T-helper 17 cell (primary cell): Measurements from ENCODE around the gene THSD7B. TPM values are rescaled to one million over a fixed set of nuclear protein-coding genes. Genes with fewer than 3 reads are reported as not detected.

Source experiments
- ATAC-seq: fragments of 150-1000 bp; cut with Tn5 transposase; 2 replicates; pipeline ENCODE4 v1.10.0; 2021; ENCODE audit warnings: mild to moderate bottlenecking, moderate library complexity
- DNase-seq, 3 donors: peaks; one replicate each; pipeline versions ENCODE4 v3.0.0 to v3.0.0-alpha.2; 2020 to 2021
- H3K9me3 ChIP-seq: one replicate; pipeline ENCODE4 v1.7.0; 2013; ENCODE audit warnings: low read length, mild to moderate bottlenecking; ENCODE audit not compliant: control insufficient read depth, poor library complexity, severe bottlenecking
- H3K27ac Mint-ChIP-seq: one replicate; pipeline ENCODE4 v1.8.0; 2022; ENCODE audit warnings: mild to moderate bottlenecking, moderate library complexity, mixed read lengths
- H3K27me3 Mint-ChIP-seq: one replicate; pipeline ENCODE4 v1.8.0; 2022; ENCODE audit warnings: mixed read lengths
- H3K36me3 Mint-ChIP-seq: one replicate; pipeline ENCODE4 v1.8.0; 2022; ENCODE audit warnings: low read depth, mixed read lengths
- H3K4me1 Mint-ChIP-seq: one replicate; pipeline ENCODE4 v1.8.0; 2022; ENCODE audit warnings: mild to moderate bottlenecking, mixed read lengths
- H3K4me3 Mint-ChIP-seq: one replicate; pipeline ENCODE4 v1.8.0; 2022; ENCODE audit warnings: mild to moderate bottlenecking, moderate library complexity, mixed read lengths
- total RNA-seq, 4 donors: library from RNA in 2 of 4; stranded (reverse) in 2 of 4; gene quantifications; one replicate each; pipeline ENCODE4 v1.2.3 and lab custom pipeline; 2022 to 2026

THSD7B gene
- total RNA-seq, 2 donors from 2014 or later: not detected

GRCh38 chr2:136990316-136990715, 225.0 kb downstream of the THSD7B start:
- ATAC-seq (no peak), DNase-seq (no peak)
- no peaks in the 10 kb centered on the region for H3K9me3 ChIP-seq
- Mint-ChIP-seq H3K27me3 (peaks cover 6% of the 10 kb centered on the region), H3K4me3 (no peak overlapping the region), H3K4me1 (no peaks in the 10 kb centered on the region), H3K36me3 (no peaks in the 10 kb centered on the region), H3K27ac (no peak overlapping the region)

GRCh38 chr2:136994793-136995192, 229.4 kb downstream of the THSD7B start:
- peaks cover 6% of the 10 kb centered on the region for H3K27me3 Mint-ChIP-seq
- H3K9me3 ChIP-seq: no peaks in the 10 kb centered on the region
- H3K36me3 Mint-ChIP-seq: no peaks in the 10 kb centered on the region
- no peak overlapping the region for H3K4me3 Mint-ChIP-seq
- no peaks in the 10 kb centered on the region for H3K4me1 Mint-ChIP-seq
- ATAC-seq (no peak), DNase-seq (no peak)
- H3K27ac Mint-ChIP-seq: no peak overlapping the region

GRCh38 chr2:136997557-136997956, 232.2 kb downstream of the THSD7B start:
- H3K27me3 Mint-ChIP-seq: no peaks in the 10 kb centered on the region
- no peak overlapping the region for H3K27ac Mint-ChIP-seq
- H3K4me3 Mint-ChIP-seq: no peak overlapping the region
- DNase-seq (no peak), ATAC-seq (no peak)
- no peaks in the 10 kb centered on the region for H3K9me3 ChIP-seq
- no peaks in the 10 kb centered on the region for H3K36me3 Mint-ChIP-seq
- no peaks in the 10 kb centered on the region for H3K4me1 Mint-ChIP-seq

GRCh38 chr2:137000811-137001210, 235.5 kb downstream of the THSD7B start:
- no peaks in the 10 kb centered on the region for H3K27me3 Mint-ChIP-seq
- no peak for DNase-seq
- H3K27ac Mint-ChIP-seq: no peak overlapping the region
- no peaks in the 10 kb centered on the region for H3K9me3 ChIP-seq
- H3K4me3 Mint-ChIP-seq: no peak overlapping the region
- no peaks in the 10 kb centered on the region for H3K36me3 Mint-ChIP-seq
- no peaks in the 10 kb centered on the region for H3K4me1 Mint-ChIP-seq
- ATAC-seq: no peak

- no peaks in the 10 kb centered on the region for H3K9me3 ChIP-seq
- H3K4me3 Mint-ChIP-seq: no peak overlapping the region
- ATAC-seq (no peak), DNase-seq (no peak)
- no peaks in the 10 kb centered on the region for H3K27me3 Mint-ChIP-seq
- H3K36me3 Mint-ChIP-seq: no peaks in the 10 kb centered on the region
- no peak overlapping the region for H3K27ac Mint-ChIP-seq
- no peaks in the 10 kb centered on the region for H3K4me1 Mint-ChIP-seq
Observed at GRCh38 chr2:137002896-137003295, 237.6 kb downstream of the THSD7B start.

GRCh38 chr2:137005210-137005609, 239.9 kb downstream of the THSD7B start:
- ATAC-seq: no peak
- no peak overlapping the region for H3K27ac Mint-ChIP-seq
- H3K9me3 ChIP-seq: no peaks in the 10 kb centered on the region
- H3K4me1 Mint-ChIP-seq: no peaks in the 10 kb centered on the region
- H3K27me3 Mint-ChIP-seq: no peaks in the 10 kb centered on the region
- H3K36me3 Mint-ChIP-seq: no peaks in the 10 kb centered on the region
- no peak for DNase-seq
- H3K4me3 Mint-ChIP-seq: no peak overlapping the region

GRCh38 chr2:137007938-137008337, 242.6 kb downstream of the THSD7B start:
- H3K4me1 Mint-ChIP-seq: no peaks in the 10 kb centered on the region
- H3K9me3 ChIP-seq: no peaks in the 10 kb centered on the region
- no peak for ATAC-seq
- no peak overlapping the region for H3K4me3 Mint-ChIP-seq
- DNase-seq: no peak
- H3K27me3 Mint-ChIP-seq: no peaks in the 10 kb centered on the region
- no peaks in the 10 kb centered on the region for H3K36me3 Mint-ChIP-seq
- no peak overlapping the region for H3K27ac Mint-ChIP-seq

- Mint-ChIP-seq H3K27me3 (no peaks in the 10 kb centered on the region), H3K27ac (no peak overlapping the region), H3K4me3 (no peak overlapping the region), H3K4me1 (no peaks in the 10 kb centered on the region), H3K36me3 (no peaks in the 10 kb centered on the region)
- DNase-seq: no peak
- H3K9me3 ChIP-seq: no peaks in the 10 kb centered on the region
- no peak for ATAC-seq
Observed at GRCh38 chr2:137009953-137010352, 244.6 kb downstream of the THSD7B start.

GRCh38 chr2:137020452-137021196, 255.3 kb downstream of the THSD7B start:
- no peak for ATAC-seq
- H3K4me3 Mint-ChIP-seq: no peak overlapping the region
- no peak overlapping the region for H3K27ac Mint-ChIP-seq
- H3K9me3 ChIP-seq: no peaks in the 10 kb centered on the region
- H3K27me3 Mint-ChIP-seq: peaks cover 16% of the 10 kb centered on the region
- no peaks in the 10 kb centered on the region for H3K4me1 Mint-ChIP-seq
- no peaks in the 10 kb centered on the region for H3K36me3 Mint-ChIP-seq
- no peak for DNase-seq

- DNase-seq (no peak), ATAC-seq (no peak)
- Mint-ChIP-seq H3K4me1 (no peaks in the 10 kb centered on the region), H3K4me3 (no peak overlapping the region), H3K36me3 (no peaks in the 10 kb centered on the region), H3K27ac (no peak overlapping the region), H3K27me3 (peaks cover 16% of the 10 kb centered on the region)
- H3K9me3 ChIP-seq: no peaks in the 10 kb centered on the region
Observed at GRCh38 chr2:137021763-137022162, 256.4 kb downstream of the THSD7B start.

GRCh38 chr2:137023205-137023604, 257.9 kb downstream of the THSD7B start:
- Mint-ChIP-seq H3K4me3 (no peak overlapping the region), H3K27me3 (peaks cover 16% of the 10 kb centered on the region), H3K36me3 (no peaks in the 10 kb centered on the region), H3K4me1 (no peaks in the 10 kb centered on the region), H3K27ac (no peak overlapping the region)
- H3K9me3 ChIP-seq: no peaks in the 10 kb centered on the region
- DNase-seq: no peak
- no peak for ATAC-seq

GRCh38 chr2:137031731-137032130, 266.4 kb downstream of the THSD7B start:
- no peaks in the 10 kb centered on the region for H3K4me1 Mint-ChIP-seq
- H3K36me3 Mint-ChIP-seq: no peaks in the 10 kb centered on the region
- no peak overlapping the region for H3K4me3 Mint-ChIP-seq
- no peaks in the 10 kb centered on the region for H3K27me3 Mint-ChIP-seq
- H3K9me3 ChIP-seq: peaks cover 2% of the 10 kb centered on the region
- no peak for DNase-seq
- no peak for ATAC-seq
- H3K27ac Mint-ChIP-seq: no peak overlapping the region

- ATAC-seq: no peak
- H3K27me3 Mint-ChIP-seq: peaks cover 13% of the 10 kb centered on the region
- H3K4me3 Mint-ChIP-seq: no peak overlapping the region
- H3K36me3 Mint-ChIP-seq: no peaks in the 10 kb centered on the region
- H3K9me3 ChIP-seq: no peaks in the 10 kb centered on the region
- no peak overlapping the region for H3K27ac Mint-ChIP-seq
- DNase-seq: no peak
- no peaks in the 10 kb centered on the region for H3K4me1 Mint-ChIP-seq
Observed at GRCh38 chr2:137036619-137037018, 271.3 kb downstream of the THSD7B start.

- H3K9me3 ChIP-seq: no peaks in the 10 kb centered on the region
- H3K27ac Mint-ChIP-seq: no peak overlapping the region
- H3K27me3 Mint-ChIP-seq: peaks cover 13% of the 10 kb centered on the region
- H3K36me3 Mint-ChIP-seq: no peaks in the 10 kb centered on the region
- ATAC-seq (no peak), DNase-seq (no peak)
- no peak overlapping the region for H3K4me3 Mint-ChIP-seq
- no peaks in the 10 kb centered on the region for H3K4me1 Mint-ChIP-seq
Observed at GRCh38 chr2:137039482-137040152, 274.3 kb downstream of the THSD7B start.
